ENCODE data around the gene ARL8A.
"Not testable (repeated sequence)": the region's sequence is repeated elsewhere in the genome, so short reads cannot be mapped to it uniquely, and the experiment has no call there.

The ARL8A gene

GRCh38 chr1:202173993-202174392 is 29.5 kb upstream of the ARL8A start:
- no peak for DNase-seq (ENCODE audit: low read depth)

DNA sequence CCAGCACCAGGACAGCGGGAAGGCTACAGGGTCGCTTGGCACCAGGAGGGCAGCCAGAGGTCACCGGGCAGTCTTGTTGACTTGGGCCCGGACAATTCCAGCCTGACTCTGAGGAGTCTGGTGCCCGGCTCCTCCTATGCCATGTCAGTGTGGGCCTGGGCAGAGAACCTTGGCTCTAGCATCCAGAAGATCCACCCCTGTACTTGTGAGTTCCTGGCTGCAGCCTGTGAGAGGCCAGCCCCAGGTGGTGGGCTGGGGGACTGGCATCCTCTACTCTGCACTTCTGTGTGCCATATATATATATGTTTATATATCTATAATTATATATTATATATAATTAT is 27.4 kb upstream of the ARL8A start:
- DNase-seq (ENCODE audit: low read depth), result no peak

DNA sequence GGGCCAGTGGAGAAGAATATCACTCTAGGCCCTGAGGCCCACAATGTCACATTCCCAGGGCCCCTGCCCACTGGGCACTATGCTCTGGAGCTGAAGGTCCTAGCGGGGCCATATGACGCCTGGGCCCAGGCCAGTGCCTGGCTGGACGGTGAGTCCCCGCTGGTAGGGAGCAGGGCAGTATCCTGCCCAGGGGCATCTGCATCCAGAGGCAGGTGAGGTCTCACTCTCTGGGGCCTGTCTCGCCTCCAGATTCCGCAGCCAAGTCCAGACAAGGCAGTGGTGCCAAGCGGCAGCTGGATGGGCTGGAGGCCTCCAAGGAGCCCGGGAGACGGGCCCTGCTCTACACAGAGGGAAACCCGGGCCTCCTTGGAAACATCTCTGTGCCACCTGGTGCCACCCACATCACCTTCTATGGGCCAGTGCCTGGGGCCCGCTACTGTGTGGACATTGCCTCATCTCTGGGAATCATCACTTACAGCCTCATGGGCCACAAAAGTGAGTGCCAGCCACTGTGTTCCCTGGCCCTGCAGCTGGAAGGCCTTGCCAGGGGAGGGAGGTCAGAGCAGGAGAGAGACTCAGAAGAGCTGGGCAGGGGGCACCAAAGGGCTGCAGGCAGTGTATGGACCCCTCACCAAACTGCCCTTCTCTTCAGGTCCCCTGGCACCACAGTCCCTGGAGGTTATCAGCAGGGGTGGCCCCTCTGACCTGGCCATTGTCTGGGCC is 26.9 kb upstream of the ARL8A start:
- no peak for DNase-seq (ENCODE audit: low read depth)

DNA sequence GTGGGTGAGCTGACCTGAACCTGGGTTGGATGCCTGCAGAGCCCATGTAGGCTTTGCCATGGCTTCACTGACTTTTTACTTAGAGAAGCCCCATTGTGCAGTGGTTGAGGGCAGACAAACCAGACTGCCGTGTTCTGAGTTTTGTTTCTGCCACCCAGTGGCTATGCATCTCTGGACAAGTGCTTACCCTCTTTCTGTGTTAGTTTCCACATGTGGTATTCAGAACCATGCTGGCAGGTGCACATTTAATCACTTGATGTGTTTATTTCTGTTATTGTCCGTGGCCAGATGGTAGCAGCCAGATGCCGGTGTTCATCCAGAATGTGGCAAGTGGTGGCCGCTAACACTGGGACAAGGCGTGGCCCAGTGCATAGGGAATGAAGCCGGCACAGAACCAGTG is 26.2 kb upstream of the ARL8A start:
- no peak for DNase-seq (ENCODE audit: low read depth)

GRCh38 chr1:202168861-202169260 is 24.3 kb upstream of the ARL8A start:
- no peak for DNase-seq (ENCODE audit: low read depth)

- no peak for DNase-seq (ENCODE audit: low read depth)
Measured at GRCh38 chr1:202167708-202168415, 23.3 kb upstream of the ARL8A start.

DNA sequence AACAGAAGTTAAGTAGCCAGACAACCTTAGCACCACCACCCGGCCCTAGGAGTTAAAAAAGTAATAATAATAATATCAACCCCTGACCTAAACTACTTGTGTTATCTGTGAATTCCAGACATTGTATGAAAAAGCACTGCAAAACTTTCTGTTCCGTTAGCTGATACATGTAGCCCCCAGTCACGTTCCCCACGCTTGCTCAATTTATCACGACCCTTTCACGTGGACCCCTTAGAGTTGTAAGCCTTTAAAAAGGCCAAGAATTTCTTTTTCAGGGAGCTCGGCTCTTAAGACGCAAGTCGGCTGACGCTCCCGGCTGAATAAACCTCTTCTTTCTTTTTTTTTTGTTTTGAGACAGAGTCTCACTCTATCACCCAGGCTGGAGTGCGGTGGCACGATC is 22.5 kb upstream of the ARL8A start:
- not testable (repeated sequence) for DNase-seq (ENCODE audit: low read depth)

DNA sequence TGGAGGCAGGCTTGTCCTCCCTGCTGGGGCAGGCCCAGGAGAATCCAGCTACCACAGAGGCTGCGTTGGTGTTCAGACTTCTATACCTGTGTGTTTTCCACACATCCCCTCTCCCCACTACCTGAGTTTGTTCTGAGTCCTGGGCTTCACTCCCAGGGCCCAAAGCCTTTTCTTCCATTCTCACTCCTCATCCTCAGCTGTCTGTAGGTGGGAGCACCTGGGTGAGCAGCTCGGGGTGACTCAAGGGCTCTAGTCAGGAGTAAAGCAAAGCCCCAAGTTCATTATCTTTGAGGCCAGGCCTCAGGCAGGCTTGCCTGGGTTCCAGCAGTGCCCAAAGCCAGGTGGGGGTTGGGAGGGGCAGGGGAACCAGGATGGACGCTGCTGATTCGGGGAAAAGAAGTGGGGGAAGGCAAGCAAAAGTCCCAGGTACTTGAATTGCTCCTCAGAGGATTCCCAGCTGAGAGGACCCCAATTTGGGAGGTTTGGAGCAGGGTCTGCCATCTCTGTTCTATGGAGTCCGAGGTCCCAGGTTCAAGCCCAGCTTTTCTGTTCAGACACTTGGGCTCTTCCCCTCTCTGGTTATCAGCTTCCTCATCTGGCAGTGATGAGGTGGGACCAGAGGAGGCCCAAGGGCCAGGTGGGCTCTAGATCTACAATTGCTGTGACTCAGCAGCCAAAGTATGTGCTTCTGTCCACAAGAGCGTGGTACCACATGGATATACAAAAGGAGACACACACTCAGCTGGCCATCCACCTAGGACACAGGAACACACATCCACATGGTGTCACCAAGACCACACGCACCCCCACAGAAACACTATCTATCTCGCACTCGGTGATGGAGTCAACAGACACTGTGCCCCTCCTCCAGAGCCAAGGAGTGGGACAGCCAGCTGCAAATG is 21.7 kb upstream of the ARL8A start:
- no peak for DNase-seq (ENCODE audit: low read depth)

- no peak for DNase-seq (ENCODE audit: low read depth)
Measured at GRCh38 chr1:202165267-202165941, 20.9 kb upstream of the ARL8A start.

DNA sequence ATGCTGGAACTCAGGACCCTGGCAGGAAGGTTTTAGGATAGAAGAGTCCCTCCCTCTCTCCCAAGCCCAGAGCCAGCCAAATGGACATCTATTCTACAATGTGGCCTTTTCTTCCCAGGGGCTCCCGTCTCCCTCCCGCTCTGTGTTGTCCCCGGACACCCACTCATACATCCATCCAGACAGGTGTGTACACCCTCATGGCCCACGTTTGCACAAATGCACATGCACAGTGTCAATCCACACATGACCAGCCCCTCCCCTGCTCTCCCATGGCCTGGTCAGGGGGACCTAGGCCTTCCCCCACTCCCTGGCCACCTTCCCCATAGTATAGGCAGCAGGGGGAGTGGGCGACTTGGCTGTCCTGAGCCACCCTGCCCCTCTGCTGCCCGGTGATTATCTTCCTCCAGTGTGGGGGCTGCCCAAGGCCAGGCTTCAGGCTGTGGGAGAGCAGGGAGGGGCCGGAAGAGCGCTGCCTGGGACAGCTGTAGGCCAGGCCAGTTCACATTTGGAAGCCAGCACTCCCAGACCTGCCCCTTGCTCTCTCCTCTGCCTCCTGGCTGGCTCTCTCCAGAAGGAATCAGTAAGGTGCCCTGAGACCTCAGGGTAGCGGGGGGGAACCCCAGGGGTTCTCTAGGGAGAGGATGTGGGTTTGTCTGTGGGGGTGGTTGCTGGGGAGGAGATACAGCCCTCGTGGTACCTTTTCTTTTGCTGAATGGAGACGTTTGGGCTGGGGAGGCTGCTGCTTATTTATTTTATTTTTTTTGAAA is 19.9 kb upstream of the ARL8A start:
- DNase-seq (ENCODE audit: low read depth), result no peak

DNA sequence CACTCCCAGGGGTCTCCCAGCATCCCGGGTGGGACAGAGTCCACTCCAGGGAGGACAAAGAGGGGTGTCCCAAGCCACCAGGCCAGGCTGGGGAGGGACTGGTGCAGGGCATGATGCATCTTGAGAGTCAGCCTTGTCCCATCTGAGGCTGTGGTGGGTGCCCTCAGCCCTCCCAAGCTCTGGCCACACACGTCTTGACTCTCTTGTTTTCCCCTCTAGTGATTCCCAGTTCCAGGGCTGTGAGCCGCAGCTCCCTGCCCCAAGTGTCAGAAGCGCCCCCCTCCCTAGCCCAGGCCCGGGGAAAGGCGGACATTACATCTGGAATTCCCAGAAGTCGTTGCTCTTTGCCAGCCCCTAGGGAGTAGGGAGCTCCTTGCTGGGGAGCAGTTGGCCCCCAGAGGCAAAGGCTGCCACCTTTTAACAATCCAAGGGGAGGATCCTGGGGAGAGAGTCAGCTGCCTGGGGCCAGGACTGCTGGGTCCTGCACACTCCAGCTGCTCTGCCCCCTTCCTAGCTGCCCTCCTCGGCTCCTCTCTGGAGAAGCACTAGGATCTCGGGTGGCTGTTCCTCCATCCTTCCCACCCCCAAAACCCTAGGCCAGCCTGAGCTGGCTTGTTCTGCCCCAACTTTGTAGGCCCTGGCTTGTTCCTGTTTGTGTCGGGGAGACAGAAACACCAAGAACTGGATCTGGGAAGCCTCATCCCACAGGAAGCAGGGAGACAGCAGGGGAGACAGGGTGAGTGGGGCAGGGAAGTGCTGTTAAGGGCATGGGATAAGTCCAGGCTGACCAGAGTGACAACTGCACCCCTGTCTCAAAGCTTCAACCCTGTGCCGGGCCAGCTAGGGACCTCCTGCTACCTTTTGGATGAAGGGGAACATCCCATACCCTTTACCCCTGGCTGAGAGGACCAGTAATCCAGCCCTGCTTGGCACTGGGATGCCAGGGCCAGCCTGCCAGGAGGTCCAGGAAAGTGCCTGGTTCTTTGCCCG is 19.0 kb upstream of the ARL8A start:
- DNase-seq (ENCODE audit: low read depth), result no peak

- DNase-seq (ENCODE audit: low read depth), result no peak
Measured at GRCh38 chr1:202162418-202163280, 18.1 kb upstream of the ARL8A start.

GRCh38 chr1:202162047-202162417 is 17.5 kb upstream of the ARL8A start:
- DNase-seq (ENCODE audit: low read depth), result no peak

GRCh38 chr1:202161151-202162046 is 16.9 kb upstream of the ARL8A start:
- DNase-seq (ENCODE audit: low read depth), result no peak

- DNase-seq (ENCODE audit: low read depth), result no peak
Measured at GRCh38 chr1:202160377-202160940, 15.9 kb upstream of the ARL8A start, which contains the start of gene PTPN7. Gene PTPN7 (minus strand): TSS chr1:202160602. CDS start chr1:202159402, 1,200 bp downstream.

DNA sequence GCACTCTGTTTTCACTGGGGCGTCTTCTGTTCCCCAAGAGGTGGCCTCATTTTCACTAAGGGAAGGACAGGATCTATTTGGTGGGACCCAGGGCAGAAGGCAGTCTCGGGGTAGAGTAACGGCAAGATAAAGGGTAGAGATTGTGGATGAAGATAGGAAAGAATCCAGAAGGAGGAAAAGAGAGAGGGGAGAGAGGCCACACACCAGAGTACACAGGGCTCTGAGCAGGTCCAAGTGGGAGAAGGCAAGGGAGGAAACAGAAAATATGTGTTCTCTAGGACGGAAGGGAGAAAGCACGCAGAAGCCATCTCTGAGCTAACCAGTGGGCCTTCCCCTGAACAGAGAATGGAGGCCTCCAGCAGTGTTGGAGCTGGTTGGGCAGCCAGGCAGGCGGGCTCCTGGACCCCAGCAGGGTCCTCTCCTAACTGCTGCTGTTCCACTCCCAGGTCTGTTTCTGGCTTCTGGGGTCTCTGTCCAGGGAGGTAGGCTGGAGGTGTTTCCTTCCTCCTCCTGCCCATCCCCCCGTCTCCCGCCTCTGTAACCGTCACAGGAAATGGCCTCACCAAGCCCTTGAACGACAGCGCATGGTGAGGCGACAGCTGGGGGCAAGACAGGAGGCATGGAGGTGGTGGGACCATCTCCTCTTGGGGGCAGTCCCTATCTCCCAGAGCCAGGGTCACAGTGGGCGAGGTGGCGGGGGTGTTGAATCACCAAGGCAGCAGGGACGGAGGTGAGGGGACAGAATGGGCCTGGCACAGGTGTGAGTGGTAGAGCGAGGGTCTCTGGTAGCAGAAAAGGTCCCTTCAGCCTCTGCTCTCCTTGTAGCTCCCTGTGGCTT is 15.2 kb upstream of the ARL8A start:
- DNase-seq (ENCODE audit: low read depth), result no peak

Data from HS-5 (cell line).